NOMO-1 treated with DMSO at 0.1 percent for 48 hours (cell line): ENCODE data around the gene C7orf33.
A peak's percentile ranks its signal among the peaks of the same experiment; 100 is the strongest.

Source experiments
- DNase-seq: peaks from one replicate; lab custom pipeline; 2025; ENCODE audit not compliant: unreplicated experiment; lab: John Stamatoyannopoulos, UW

Gene C7orf33

GRCh38 chr7:148624735-148625134 is 34.2 kb downstream of the C7orf33 start:
- no peak for DNase-seq

- no peak for DNase-seq
These were observed 34.8 kb downstream of the C7orf33 start for GRCh38 chr7:148625342-148625741.

- DNase-seq, result no peak
These were observed 36.3 kb downstream of the C7orf33 start for GRCh38 chr7:148626828-148627227.

DNA sequence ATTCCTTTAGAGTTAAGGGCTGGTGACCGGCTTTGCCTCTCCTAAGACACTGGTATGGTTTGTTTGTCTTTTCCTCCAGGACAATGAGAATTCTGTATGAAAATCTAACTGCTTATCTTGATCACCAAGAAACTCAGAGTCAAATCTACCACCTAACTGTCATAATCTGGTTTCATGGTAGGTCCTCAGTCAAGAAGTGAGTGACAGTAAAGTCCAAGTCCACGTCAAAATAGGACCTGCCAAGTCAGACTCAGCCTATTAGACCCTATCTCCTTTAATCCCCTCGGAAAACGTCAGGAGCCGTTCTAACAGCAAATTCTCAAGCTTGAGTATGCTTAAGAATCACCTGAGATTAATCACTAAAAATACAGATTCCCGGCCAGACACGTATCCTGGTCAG is 37.4 kb downstream of the C7orf33 start:
- no peak for DNase-seq

DNA sequence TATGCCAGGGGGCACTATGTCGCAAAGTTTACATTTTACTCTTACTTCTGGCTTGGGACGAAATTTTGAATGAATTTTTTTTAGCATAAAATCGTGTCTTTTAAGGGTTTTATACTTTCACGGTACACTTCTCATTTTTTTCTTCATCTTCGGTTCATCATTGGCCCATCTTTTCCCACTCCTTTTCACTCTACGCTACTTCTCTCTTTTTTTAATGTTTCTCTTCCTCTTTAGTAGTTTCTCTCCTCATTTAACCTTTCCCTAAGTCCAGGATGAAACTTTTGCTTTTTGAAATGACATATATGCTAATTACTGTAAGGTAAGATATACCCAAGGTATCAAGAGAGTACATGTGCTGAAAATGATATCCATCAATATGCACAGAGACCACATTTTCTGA is 39.5 kb downstream of the C7orf33 start:
- DNase-seq, result peak; percentile 68

DNA sequence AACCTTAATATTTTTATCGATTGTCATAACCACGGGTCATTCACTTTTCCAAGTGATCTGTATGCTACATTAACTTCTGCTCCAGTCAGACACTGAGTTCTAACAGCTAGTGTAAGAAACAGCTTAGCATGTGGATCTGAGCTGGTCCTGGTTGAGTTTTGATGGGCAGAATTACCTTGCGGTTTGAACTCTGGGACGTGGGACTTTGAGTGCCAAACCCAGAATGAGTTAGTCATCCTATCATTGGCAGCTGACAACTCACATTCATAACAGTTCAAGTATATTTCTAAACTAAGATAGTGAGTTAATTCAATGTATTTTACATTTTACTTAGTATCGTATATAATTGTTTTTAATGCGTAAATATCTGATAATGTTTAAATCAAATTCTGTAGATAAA is 43.2 kb downstream of the C7orf33 start:
- no peak for DNase-seq

- DNase-seq, result no peak
These were observed 46.5 kb downstream of the C7orf33 start for GRCh38 chr7:148637094-148637493.

GRCh38 chr7:148645898-148646297 is 55.3 kb downstream of the C7orf33 start:
- DNase-seq, result no peak

DNA sequence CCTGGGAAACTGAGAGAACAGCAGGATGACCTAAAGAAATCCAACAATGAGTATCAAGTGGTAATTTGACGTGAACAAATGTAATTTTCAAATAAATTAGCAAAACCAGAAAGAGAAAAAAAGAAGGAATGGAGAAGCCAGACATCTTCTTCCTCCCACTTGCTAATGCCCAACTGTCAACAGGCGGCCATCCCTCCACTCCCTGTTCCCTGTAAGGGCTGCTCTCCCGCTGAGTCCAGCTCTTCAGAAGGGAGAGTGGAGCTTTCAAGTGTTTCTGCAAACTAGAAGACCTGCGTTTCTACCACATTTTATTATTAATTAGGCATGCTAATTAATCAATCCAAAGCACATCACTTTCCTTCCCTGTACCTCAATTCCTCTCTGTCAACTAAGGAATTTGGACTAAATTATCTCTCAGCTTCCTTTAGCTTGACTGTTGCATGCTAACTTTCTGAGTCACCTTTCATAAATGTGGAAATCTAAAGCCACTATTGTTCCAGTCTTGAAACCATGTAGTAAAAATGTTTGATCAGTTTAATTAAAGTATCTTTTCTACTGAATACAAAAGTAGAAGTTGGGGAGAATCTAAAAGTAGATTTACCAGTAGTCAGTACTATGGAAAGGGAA is 59.8 kb downstream of the C7orf33 start:
- no peak for DNase-seq

GRCh38 chr7:148652773-148653172 is 62.2 kb downstream of the C7orf33 start:
- DNase-seq, result no peak

- DNase-seq, result no peak
These were observed 67.4 kb downstream of the C7orf33 start for GRCh38 chr7:148657929-148658328.

- no peak for DNase-seq
These were observed 70.9 kb downstream of the C7orf33 start for GRCh38 chr7:148661471-148661870.

DNA sequence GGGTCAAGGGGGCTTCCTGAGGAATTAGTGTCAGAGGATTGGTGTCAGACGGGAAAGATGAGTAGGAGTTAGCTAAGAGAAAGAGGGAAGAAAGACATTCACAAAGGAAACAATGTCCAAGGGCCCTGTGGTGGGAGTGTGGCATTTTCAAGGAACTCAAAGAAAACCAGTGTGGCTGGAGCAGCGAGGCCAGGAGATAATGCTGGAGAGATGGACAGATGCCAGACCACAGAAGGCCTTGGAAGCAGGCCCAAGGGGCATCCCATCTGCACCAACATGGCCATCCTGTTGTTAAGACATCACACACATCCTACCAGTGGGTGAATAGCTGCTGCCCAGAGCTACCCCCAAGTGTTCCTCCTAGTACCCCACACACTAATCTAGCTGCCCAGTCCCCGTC is 72.1 kb downstream of the C7orf33 start:
- no peak for DNase-seq

GRCh38 chr7:148664324-148664723 is 73.8 kb downstream of the C7orf33 start:
- DNase-seq, result no peak

- DNase-seq, result no peak
These were observed 74.7 kb downstream of the C7orf33 start for GRCh38 chr7:148665221-148665620.
